ENCODE results near the gene UVSSA. TPM values are rescaled to one million over a fixed set of nuclear protein-coding genes. Genes with fewer than 3 reads are reported as not detected.

UVSSA gene
- total RNA-seq, 4 donors from 2014 or later, result 13.5 to 114 (median 34.2) TPM

DNA sequence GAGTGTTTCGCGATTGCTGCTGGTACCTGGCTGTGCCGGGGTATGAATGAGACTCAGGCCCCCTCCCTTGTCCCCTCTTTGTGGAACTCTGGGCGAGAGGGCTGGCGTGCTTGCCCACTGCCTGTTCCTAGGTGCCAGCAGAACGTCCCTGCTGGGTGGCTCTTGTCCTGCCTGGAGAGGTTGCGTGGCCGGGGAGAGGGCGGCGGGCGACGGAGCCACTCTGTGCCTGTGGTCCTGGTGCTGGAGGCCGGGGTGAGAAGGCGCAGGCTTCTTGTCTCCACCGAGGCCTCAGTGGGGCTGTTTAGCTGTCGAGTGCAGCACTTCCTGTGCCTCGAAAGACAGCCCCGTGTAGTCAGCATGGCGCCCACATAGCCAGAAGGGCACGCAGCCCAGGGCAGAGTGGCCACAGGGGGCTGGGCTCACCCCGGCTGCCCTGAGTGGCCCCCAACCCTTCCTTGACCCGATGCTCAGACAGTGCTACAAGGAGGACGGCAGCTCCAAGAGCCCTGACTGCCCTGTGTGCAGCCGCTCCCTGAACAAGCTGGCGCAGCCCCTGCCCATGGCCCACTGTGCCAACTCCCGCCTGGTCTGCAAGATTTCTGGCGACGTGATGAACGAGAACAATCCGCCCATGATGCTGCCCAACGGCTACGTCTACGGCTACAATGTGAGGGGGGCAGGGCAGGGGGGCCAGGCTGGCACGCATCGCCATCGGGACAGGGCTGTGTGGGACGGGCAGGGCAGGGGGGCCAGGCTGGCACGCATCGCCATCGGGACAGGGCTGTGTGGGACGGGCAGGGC, 8.9 kb upstream of the UVSSA start:
- intact Hi-C loops (cut with DNase I; ENCODE audit: low total_unique reads), result no loop called here
- in situ Hi-C loops (cut with MboI; ENCODE audit: low pct_ligation_motif_present in 1 of 4, low pct_unique_long_range_greater_than_20kb in 1 of 4, low sequenced_read_pairs in 3 of 4), result loop anchor here in 1 of 4 donors (10.0 kb wide), 1 partner anchor 83 kb away; no protein-coding TSS in a partner anchor
- peaks cover 0 to 34% (median 19%) of the 10 kb centered on the region in 4 donors for H3K36me3 ChIP-seq
- H3K27me3 ChIP-seq, result no peaks in the 10 kb centered on the region
- no peak for DNase-seq
- TF ChIP-seq POLR2AphosphoS5 (IDR thresholded peaks at IDR 0.05), result no peak
- no peak for TF ChIP-seq EP300 (IDR thresholded peaks at IDR 0.05; ENCODE audit: low read depth)
- TF ChIP-seq, protein P1, sequence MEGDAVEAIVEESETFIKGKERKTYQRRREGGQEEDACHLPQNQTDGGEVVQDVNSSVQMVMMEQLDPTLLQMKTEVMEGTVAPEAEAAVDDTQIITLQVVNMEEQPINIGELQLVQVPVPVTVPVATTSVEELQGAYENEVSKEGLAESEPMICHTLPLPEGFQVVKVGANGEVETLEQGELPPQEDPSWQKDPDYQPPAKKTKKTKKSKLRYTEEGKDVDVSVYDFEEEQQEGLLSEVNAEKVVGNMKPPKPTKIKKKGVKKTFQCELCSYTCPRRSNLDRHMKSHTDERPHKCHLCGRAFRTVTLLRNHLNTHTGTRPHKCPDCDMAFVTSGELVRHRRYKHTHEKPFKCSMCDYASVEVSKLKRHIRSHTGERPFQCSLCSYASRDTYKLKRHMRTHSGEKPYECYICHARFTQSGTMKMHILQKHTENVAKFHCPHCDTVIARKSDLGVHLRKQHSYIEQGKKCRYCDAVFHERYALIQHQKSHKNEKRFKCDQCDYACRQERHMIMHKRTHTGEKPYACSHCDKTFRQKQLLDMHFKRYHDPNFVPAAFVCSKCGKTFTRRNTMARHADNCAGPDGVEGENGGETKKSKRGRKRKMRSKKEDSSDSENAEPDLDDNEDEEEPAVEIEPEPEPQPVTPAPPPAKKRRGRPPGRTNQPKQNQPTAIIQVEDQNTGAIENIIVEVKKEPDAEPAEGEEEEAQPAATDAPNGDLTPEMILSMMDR (IDR thresholded peaks at IDR 0.05), result no peak
- TF ChIP-seq POLR2A (IDR thresholded peaks at IDR 0.05), result no peak
- no peak overlapping the region for H3K27ac ChIP-seq
- no peak overlapping the region for H3K4me3 ChIP-seq
- WGBS, 2 donors (ENCODE audit: low coverage in 1 of 2), result 96% methylated on average over 41 of the region's 41 CpGs; no CpG with 5 or more reads in 1 of the 2 donors
- H3K4me1 ChIP-seq, result no peaks in the 10 kb centered on the region
- H3K9me3 ChIP-seq, result no peaks in the 10 kb centered on the region

DNA sequence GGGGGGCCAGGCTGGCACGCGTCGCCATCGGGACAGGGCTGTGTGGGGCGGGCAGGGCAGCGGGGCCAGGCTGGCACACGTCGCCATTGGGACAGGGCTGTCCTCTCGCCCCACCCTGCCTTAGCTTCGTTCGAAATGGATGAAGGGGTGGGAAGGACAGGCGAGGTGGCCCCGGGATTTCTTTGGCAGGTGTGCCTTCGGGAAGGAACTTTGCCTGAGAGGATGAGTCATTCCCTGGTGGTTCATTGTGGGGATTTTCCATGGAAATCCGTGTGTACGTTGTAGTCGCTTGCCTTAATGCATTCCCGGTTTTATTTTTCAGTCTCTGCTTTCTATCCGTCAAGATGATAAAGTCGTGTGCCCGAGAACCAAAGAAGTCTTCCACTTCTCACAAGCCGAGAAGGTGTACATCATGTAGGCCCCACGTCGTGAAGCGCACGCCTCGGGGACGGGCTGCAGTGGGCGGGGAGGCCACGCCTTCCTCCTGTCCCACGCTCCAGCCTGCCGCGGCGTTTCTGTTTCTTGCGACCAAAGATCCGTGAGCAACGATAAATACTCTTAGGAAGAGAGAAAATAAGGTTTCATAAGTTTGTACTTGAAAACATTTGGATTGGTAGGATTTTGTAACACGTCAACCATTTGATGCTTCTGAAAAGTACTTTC, 8.1 kb upstream of the UVSSA start:
- no peaks in the 10 kb centered on the region for H3K4me1 ChIP-seq
- intact Hi-C loops (cut with DNase I; ENCODE audit: low total_unique reads) (no loop called here), in situ Hi-C loops (cut with MboI; ENCODE audit: low pct_ligation_motif_present in 1 of 4, low pct_unique_long_range_greater_than_20kb in 1 of 4, low sequenced_read_pairs in 3 of 4) (loop anchor here in 1 of 4 donors (10.0 kb wide), 1 partner anchor 84 kb away; no protein-coding TSS in a partner anchor)
- H3K36me3 ChIP-seq, result peaks cover 0 to 31% (median 19%) of the 10 kb centered on the region in 4 donors
- H3K27ac ChIP-seq, result no peak overlapping the region
- WGBS, 2 donors (ENCODE audit: low coverage in 1 of 2), result 96 to 97% methylated on average over 24 to 38 of the region's 38 CpGs
- TF ChIP-seq, protein P1 (IDR thresholded peaks at IDR 0.05), result no peak
- TF ChIP-seq POLR2A (IDR thresholded peaks at IDR 0.05) (no peak), POLR2AphosphoS5 (IDR thresholded peaks at IDR 0.05) (no peak), EP300 (IDR thresholded peaks at IDR 0.05; ENCODE audit: low read depth) (no peak)
- H3K9me3 ChIP-seq, result no peaks in the 10 kb centered on the region
- no peak for DNase-seq
- H3K27me3 ChIP-seq, result no peaks in the 10 kb centered on the region
- H3K4me3 ChIP-seq, result no peak overlapping the region

DNA sequence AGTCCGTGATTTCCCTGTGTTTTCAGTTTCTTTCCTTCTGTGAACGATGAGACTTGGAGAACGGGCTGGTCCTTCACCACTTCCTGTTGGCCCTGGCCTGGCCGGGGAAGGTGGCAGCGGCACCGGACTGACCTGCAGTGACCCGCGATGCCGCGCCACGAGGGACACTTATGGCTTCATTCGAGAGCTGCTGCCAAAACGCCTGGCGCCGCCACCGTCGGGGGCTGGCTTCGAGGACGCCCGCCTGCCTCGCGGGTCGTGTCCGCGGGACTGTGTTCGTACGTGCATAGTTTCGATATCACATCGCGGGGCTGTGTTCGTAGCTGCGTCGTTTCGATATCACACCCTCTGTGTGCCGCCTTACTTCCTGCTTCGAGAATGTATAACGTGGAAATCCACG, 7.5 kb upstream of the UVSSA start:
- in situ Hi-C loops (cut with MboI; ENCODE audit: low pct_ligation_motif_present in 1 of 4, low pct_unique_long_range_greater_than_20kb in 1 of 4, low sequenced_read_pairs in 3 of 4), result loop anchor here in 1 of 4 donors (10.0 kb wide), 1 partner anchor 85 kb away; no protein-coding TSS in a partner anchor
- intact Hi-C loops (cut with DNase I; ENCODE audit: low total_unique reads), result no loop called here
- peaks cover 0 to 29% (median 18%) of the 10 kb centered on the region in 4 donors for H3K36me3 ChIP-seq

More for the DNA sequence above, 7.5 kb upstream of the UVSSA start:
- Histone ChIP-seq H3K27me3 (no peaks in the 10 kb centered on the region), H3K4me3 (no peak overlapping the region), H3K27ac (no peak overlapping the region), H3K9me3 (no peaks in the 10 kb centered on the region), H3K4me1 (no peaks in the 10 kb centered on the region)
- WGBS, 2 donors (ENCODE audit: low coverage in 1 of 2), result 83 to 96% methylated on average over 3 to 38 of the region's 38 CpGs
- TF ChIP-seq POLR2AphosphoS5 (IDR thresholded peaks at IDR 0.05), result no peak
- TF ChIP-seq EP300 (IDR thresholded peaks at IDR 0.05; ENCODE audit: low read depth), result no peak
- TF ChIP-seq, protein P1 (IDR thresholded peaks at IDR 0.05), result no peak
- no peak for TF ChIP-seq POLR2A (IDR thresholded peaks at IDR 0.05)
- DNase-seq, result no peak
